Caco-2 (cell line): ENCODE measurements around the gene MS4A6E. TPM values are rescaled to one million over a fixed set of nuclear protein-coding genes. Genes with fewer than 3 reads are reported as not detected.
A peak's percentile ranks its signal among the peaks of the same experiment; 100 is the strongest.

Source experiments
- BruUV-seq: library from RNA; stranded (reverse); fragments of 400-500 nt; replicated peaks from 2 replicates; lab custom pipeline; 2021; lab: Mats Ljungman, UMichigan
- CTCF ChIA-PET: fragments of 300-600 bp; sonication (Branson Sonifier 250); formaldehyde crosslinking; loops from one replicate; lab custom pipeline; 2022; ENCODE audit warnings: antibody characterized with exemption; lab: Charles Lee
- POLR2A ChIA-PET: fragments of 300-600 bp; sonication (Branson Sonifier 250); formaldehyde crosslinking; loops from one replicate; lab custom pipeline; 2022; ENCODE audit warnings: antibody characterized with exemption; lab: Charles Lee
- DNase-seq, 2 experiments: peaks; one replicate each; pipeline versions ENCODE4 v3.0.0 to v3.0.0-alpha.2; 2020 to 2022
- H3K27me3 ChIP-seq: replicated peaks from 2 replicates; pipeline ENCODE4 v1.6.0; 2011; ENCODE audit warnings: low read length; ENCODE audit not compliant: control insufficient read depth, insufficient read depth
- H3K36me3 ChIP-seq: 2 replicates; pipeline ENCODE4 v1.5.1; 2011; ENCODE audit warnings: low read length; ENCODE audit not compliant: control insufficient read depth, insufficient read depth
- H3K4me1 ChIP-seq: fragments of 250-450 bp; sonication (Bioruptor Pico); 2 replicates; pipeline ENCODE4 v1.5.1; 2020; ENCODE audit warnings: mild to moderate bottlenecking
- H3K4me3 ChIP-seq: 2 replicates; pipeline ENCODE4 v1.5.1; 2011; ENCODE audit warnings: low read depth, mild to moderate bottlenecking, control low read depth, low read length
- H3K9me3 ChIP-seq: fragments of 250-450 bp; sonication (Bioruptor Pico); 2 replicates; pipeline ENCODE4 v1.5.1; 2020; ENCODE audit warnings: mild to moderate bottlenecking, moderate library complexity
- H3K27ac Mint-ChIP-seq: one replicate; pipeline ENCODE4 v1.8.0; 2022; ENCODE audit warnings: mixed read lengths; ENCODE audit not compliant: unreplicated experiment
- H3K27me3 Mint-ChIP-seq: one replicate; pipeline ENCODE4 v1.8.0; 2022; ENCODE audit warnings: mixed read lengths; ENCODE audit not compliant: insufficient read depth, unreplicated experiment
- H3K36me3 Mint-ChIP-seq: one replicate; pipeline ENCODE4 v1.8.0; 2022; ENCODE audit warnings: mild to moderate bottlenecking, mixed read lengths; ENCODE audit not compliant: insufficient read depth, unreplicated experiment
- H3K4me1 Mint-ChIP-seq: one replicate; pipeline ENCODE4 v1.8.0; 2022; ENCODE audit warnings: low read depth, mixed read lengths; ENCODE audit not compliant: unreplicated experiment
- H3K4me3 Mint-ChIP-seq: one replicate; pipeline ENCODE4 v1.8.0; 2022; ENCODE audit warnings: mild to moderate bottlenecking, moderate library complexity, mixed read lengths; ENCODE audit not compliant: unreplicated experiment
- H3K9me3 Mint-ChIP-seq: one replicate; pipeline ENCODE4 v1.8.0; 2022; ENCODE audit warnings: mixed read lengths; ENCODE audit not compliant: unreplicated experiment
- CTCF ChIP-seq, 2 experiments: fragments of 200-600 bp in 1 of 2; IDR thresholded peaks; 1 replicate in 1 of 2; 2 replicates in 1 of 2; pipeline versions ENCODE4 v1.5.1 to v1.8.0; 2011 to 2022; ENCODE audit warnings: antibody characterized with exemption in 1 of 2, control low read depth in 1 of 2, inconsistent platforms in 1 of 2, low read depth in 1 of 2, low read length in 1 of 2, mild to moderate bottlenecking in 1 of 2, moderate library complexity in 1 of 2; ENCODE audit not compliant: insufficient read depth in 1 of 2, severe bottlenecking in 1 of 2, unreplicated experiment in 1 of 2
- intact Hi-C: fragments of 100-400 bp; cut with micrococcal nuclease; formaldehyde crosslinking; loops from one replicate; pipeline ENCODE4 v1.10.0; 2022; ENCODE audit not compliant: unreplicated experiment
- total RNA-seq: library from RNA; stranded (reverse); gene quantifications from 2 replicates; pipeline ENCODE4 v1.2.3, GENCODE V29; 2022

Gene MS4A6E
- total RNA-seq, 1 experiment from 2014 or later = not detected

GRCh38 chr11:60338053-60338452 lies 11.0 kb downstream of the MS4A6E start:
- H3K9me3 Mint-ChIP-seq = no peaks in the 10 kb centered on the region

GRCh38 chr11:60339356-60339755 lies 12.3 kb downstream of the MS4A6E start:
- BruUV-seq = no TSS peak
- H3K4me3 Mint-ChIP-seq = no peak overlapping the region

More at GRCh38 chr11:60338053-60338452, 11.0 kb downstream of the MS4A6E start:
- no peaks in the 10 kb centered on the region for H3K27me3 Mint-ChIP-seq
- TF ChIP-seq CTCF (IDR thresholded peaks at IDR 0.05; ENCODE audit: insufficient read depth in 1 of 2, low read depth in 1 of 2, low read length in 1 of 2, severe bottlenecking in 1 of 2, unreplicated experiment in 1 of 2) = no peak
- Histone ChIP-seq H3K4me3 (no peak overlapping the region), H3K27me3 (no peaks in the 10 kb centered on the region), H3K9me3 (no peaks in the 10 kb centered on the region), H3K36me3 (no peaks in the 10 kb centered on the region), H3K4me1 (no peaks in the 10 kb centered on the region)
- no peaks in the 10 kb centered on the region for H3K4me1 Mint-ChIP-seq
- no peak overlapping the region for H3K4me3 Mint-ChIP-seq
- no TSS peak for BruUV-seq
- CTCF ChIA-PET = no interaction called here
- intact Hi-C loops = no loop called here
- POLR2A ChIA-PET = no interaction called here
- DNase-seq = no peak
- no peak overlapping the region for H3K27ac Mint-ChIP-seq
- no peaks in the 10 kb centered on the region for H3K36me3 Mint-ChIP-seq

GRCh38 chr11:60343094-60343704 lies 16.1 kb downstream of the MS4A6E start:
- TF ChIP-seq CTCF (IDR thresholded peaks at IDR 0.05; ENCODE audit: insufficient read depth in 1 of 2, low read depth in 1 of 2, low read length in 1 of 2, severe bottlenecking in 1 of 2, unreplicated experiment in 1 of 2) = peak; percentile 41 to 72

More at GRCh38 chr11:60339356-60339755, 12.3 kb downstream of the MS4A6E start:
- H3K9me3 ChIP-seq = no peaks in the 10 kb centered on the region
- H3K4me1 Mint-ChIP-seq = no peaks in the 10 kb centered on the region
- no peaks in the 10 kb centered on the region for H3K36me3 ChIP-seq
- ChIA-PET CTCF (no interaction called here), POLR2A (no interaction called here)
- no peaks in the 10 kb centered on the region for H3K36me3 Mint-ChIP-seq
- no peaks in the 10 kb centered on the region for H3K4me1 ChIP-seq
- TF ChIP-seq CTCF (IDR thresholded peaks at IDR 0.05; ENCODE audit: insufficient read depth in 1 of 2, low read depth in 1 of 2, low read length in 1 of 2, severe bottlenecking in 1 of 2, unreplicated experiment in 1 of 2) = no peak
- H3K27me3 ChIP-seq = no peaks in the 10 kb centered on the region
- no peaks in the 10 kb centered on the region for H3K27me3 Mint-ChIP-seq
- H3K4me3 ChIP-seq = no peak overlapping the region
- intact Hi-C loops = no loop called here
- no peak for DNase-seq
- H3K27ac Mint-ChIP-seq = no peak overlapping the region
- no peaks in the 10 kb centered on the region for H3K9me3 Mint-ChIP-seq

More at GRCh38 chr11:60343094-60343704, 16.1 kb downstream of the MS4A6E start:
- no peaks in the 10 kb centered on the region for H3K36me3 ChIP-seq
- Mint-ChIP-seq H3K27me3 (no peaks in the 10 kb centered on the region), H3K9me3 (no peaks in the 10 kb centered on the region), H3K27ac (no peak overlapping the region), H3K36me3 (no peaks in the 10 kb centered on the region), H3K4me3 (no peak overlapping the region), H3K4me1 (no peaks in the 10 kb centered on the region)
- H3K27me3 ChIP-seq = no peaks in the 10 kb centered on the region
- BruUV-seq = no TSS peak
- CTCF ChIA-PET = interaction anchor here (0.8 kb wide), 1 partner anchor 69 kb away, joined by 3 read pairs; no protein-coding TSS in a partner anchor
- no peaks in the 10 kb centered on the region for H3K4me1 ChIP-seq
- H3K9me3 ChIP-seq = no peaks in the 10 kb centered on the region
- POLR2A ChIA-PET = no interaction called here
- H3K4me3 ChIP-seq = no peak overlapping the region
- intact Hi-C loops = loop anchor here (5.0 kb wide), 1 partner anchor 144 kb away; no protein-coding TSS in a partner anchor
- no peak for DNase-seq
